ENCODE data around the gene AGPAT3. TPM values are rescaled to one million over a fixed set of nuclear protein-coding genes. Genes with fewer than 3 reads are reported as not detected.

Gene AGPAT3
- total RNA-seq, 1 donor: 27.7 TPM

GRCh38 chr21:43921979-43922945 is 57.2 kb downstream of the AGPAT3 start:
- no peaks in the 10 kb centered on the region for H3K9me3 ChIP-seq (ENCODE audit: low read depth, low read length)
- no peak overlapping the region for H3K4me3 ChIP-seq (ENCODE audit: low read length)
- H3K4me1 ChIP-seq (ENCODE audit: insufficient read depth, low read length): peaks cover 34% of the 10 kb centered on the region

GRCh38 chr21:43922949-43923348 is 57.9 kb downstream of the AGPAT3 start:
- peaks cover 28% of the 10 kb centered on the region for H3K4me1 ChIP-seq (ENCODE audit: insufficient read depth, low read length)
- no peaks in the 10 kb centered on the region for H3K27me3 ChIP-seq (ENCODE audit: insufficient read depth, low read length)
- no peak overlapping the region for H3K4me3 ChIP-seq (ENCODE audit: low read length)
- no peaks in the 10 kb centered on the region for H3K9me3 ChIP-seq (ENCODE audit: low read depth, low read length)

More at GRCh38 chr21:43921979-43922945, 57.2 kb downstream of the AGPAT3 start:
- H3K27me3 ChIP-seq (ENCODE audit: insufficient read depth, low read length): no peaks in the 10 kb centered on the region

- H3K9me3 ChIP-seq (ENCODE audit: low read depth, low read length): no peaks in the 10 kb centered on the region
- H3K4me1 ChIP-seq (ENCODE audit: insufficient read depth, low read length): peaks cover 24% of the 10 kb centered on the region
- no peak overlapping the region for H3K4me3 ChIP-seq (ENCODE audit: low read length)
- no peaks in the 10 kb centered on the region for H3K27me3 ChIP-seq (ENCODE audit: insufficient read depth, low read length)
Observed at GRCh38 chr21:43923391-43923790, 58.4 kb downstream of the AGPAT3 start.

GRCh38 chr21:43924421-43925095 is 59.5 kb downstream of the AGPAT3 start:
- H3K4me1 ChIP-seq (ENCODE audit: insufficient read depth, low read length): peaks cover 21% of the 10 kb centered on the region
- no peaks in the 10 kb centered on the region for H3K27me3 ChIP-seq (ENCODE audit: insufficient read depth, low read length)
- H3K9me3 ChIP-seq (ENCODE audit: low read depth, low read length): no peaks in the 10 kb centered on the region
- H3K4me3 ChIP-seq (ENCODE audit: low read length): no peak overlapping the region

- peaks cover 21% of the 10 kb centered on the region for H3K4me1 ChIP-seq (ENCODE audit: insufficient read depth, low read length)
- H3K9me3 ChIP-seq (ENCODE audit: low read depth, low read length): no peaks in the 10 kb centered on the region
- no peaks in the 10 kb centered on the region for H3K27me3 ChIP-seq (ENCODE audit: insufficient read depth, low read length)
- H3K4me3 ChIP-seq (ENCODE audit: low read length): no peak overlapping the region
Observed at GRCh38 chr21:43925096-43925481, 60.1 kb downstream of the AGPAT3 start.

- Histone ChIP-seq H3K9me3 (ENCODE audit: low read depth, low read length) (no peaks in the 10 kb centered on the region), H3K4me3 (ENCODE audit: low read length) (no peak overlapping the region), H3K4me1 (ENCODE audit: insufficient read depth, low read length) (peaks cover 21% of the 10 kb centered on the region), H3K27me3 (ENCODE audit: insufficient read depth, low read length) (no peaks in the 10 kb centered on the region)
Observed at GRCh38 chr21:43925609-43926008, 60.6 kb downstream of the AGPAT3 start.

- no peaks in the 10 kb centered on the region for H3K9me3 ChIP-seq (ENCODE audit: low read depth, low read length)
- H3K4me1 ChIP-seq (ENCODE audit: insufficient read depth, low read length): peaks cover 17% of the 10 kb centered on the region
- no peak overlapping the region for H3K4me3 ChIP-seq (ENCODE audit: low read length)
- no peaks in the 10 kb centered on the region for H3K27me3 ChIP-seq (ENCODE audit: insufficient read depth, low read length)
Observed at GRCh38 chr21:43926196-43926595, 61.2 kb downstream of the AGPAT3 start.

- no peak overlapping the region for H3K4me3 ChIP-seq (ENCODE audit: low read length)
- no peaks in the 10 kb centered on the region for H3K9me3 ChIP-seq (ENCODE audit: low read depth, low read length)
- H3K4me1 ChIP-seq (ENCODE audit: insufficient read depth, low read length): peaks cover 2% of the 10 kb centered on the region
- H3K27me3 ChIP-seq (ENCODE audit: insufficient read depth, low read length): no peaks in the 10 kb centered on the region
Observed at GRCh38 chr21:43927591-43928221, 62.7 kb downstream of the AGPAT3 start.

GRCh38 chr21:43928222-43929125 is 63.5 kb downstream of the AGPAT3 start:
- no peak overlapping the region for H3K4me3 ChIP-seq (ENCODE audit: low read length)
- no peaks in the 10 kb centered on the region for H3K9me3 ChIP-seq (ENCODE audit: low read depth, low read length)
- H3K27me3 ChIP-seq (ENCODE audit: insufficient read depth, low read length): no peaks in the 10 kb centered on the region
- H3K4me1 ChIP-seq (ENCODE audit: insufficient read depth, low read length): no peaks in the 10 kb centered on the region

GRCh38 chr21:43929217-43929971 is 64.4 kb downstream of the AGPAT3 start:
- Histone ChIP-seq H3K4me1 (ENCODE audit: insufficient read depth, low read length) (no peaks in the 10 kb centered on the region), H3K9me3 (ENCODE audit: low read depth, low read length) (no peaks in the 10 kb centered on the region), H3K4me3 (ENCODE audit: low read length) (no peak overlapping the region), H3K27me3 (ENCODE audit: insufficient read depth, low read length) (no peaks in the 10 kb centered on the region)

- Histone ChIP-seq H3K4me3 (ENCODE audit: low read length) (no peak overlapping the region), H3K27me3 (ENCODE audit: insufficient read depth, low read length) (no peaks in the 10 kb centered on the region), H3K4me1 (ENCODE audit: insufficient read depth, low read length) (no peaks in the 10 kb centered on the region), H3K9me3 (ENCODE audit: low read depth, low read length) (no peaks in the 10 kb centered on the region)
Observed at GRCh38 chr21:43930074-43930847, 65.2 kb downstream of the AGPAT3 start.

- H3K4me1 ChIP-seq (ENCODE audit: insufficient read depth, low read length): no peaks in the 10 kb centered on the region
- H3K4me3 ChIP-seq (ENCODE audit: low read length): no peak overlapping the region
Observed at GRCh38 chr21:43930848-43931375, 65.9 kb downstream of the AGPAT3 start.

GRCh38 chr21:43931489-43931888 is 66.5 kb downstream of the AGPAT3 start:
- Histone ChIP-seq H3K27me3 (ENCODE audit: insufficient read depth, low read length) (no peaks in the 10 kb centered on the region), H3K4me3 (ENCODE audit: low read length) (no peak overlapping the region), H3K4me1 (ENCODE audit: insufficient read depth, low read length) (no peaks in the 10 kb centered on the region), H3K9me3 (ENCODE audit: low read depth, low read length) (no peaks in the 10 kb centered on the region)

More at GRCh38 chr21:43930848-43931375, 65.9 kb downstream of the AGPAT3 start:
- Histone ChIP-seq H3K9me3 (ENCODE audit: low read depth, low read length) (no peaks in the 10 kb centered on the region), H3K27me3 (ENCODE audit: insufficient read depth, low read length) (no peaks in the 10 kb centered on the region)

Measured in mononuclear cell (primary cell).